ENCODE measurements around the gene SLC38A1.
"Not testable (repeated sequence)": the region's sequence is repeated elsewhere in the genome, so short reads cannot be mapped to it uniquely, and the experiment has no call there.

SLC38A1 gene

GRCh38 chr12:46263140-46264016, 5.5 kb downstream of the SLC38A1 start:
- no peak for DNase-seq

GRCh38 chr12:46261646-46262045, 7.2 kb downstream of the SLC38A1 start:
- no peak for DNase-seq

- no peak for DNase-seq
Measured at GRCh38 chr12:46260913-46261476, 7.8 kb downstream of the SLC38A1 start.

DNA sequence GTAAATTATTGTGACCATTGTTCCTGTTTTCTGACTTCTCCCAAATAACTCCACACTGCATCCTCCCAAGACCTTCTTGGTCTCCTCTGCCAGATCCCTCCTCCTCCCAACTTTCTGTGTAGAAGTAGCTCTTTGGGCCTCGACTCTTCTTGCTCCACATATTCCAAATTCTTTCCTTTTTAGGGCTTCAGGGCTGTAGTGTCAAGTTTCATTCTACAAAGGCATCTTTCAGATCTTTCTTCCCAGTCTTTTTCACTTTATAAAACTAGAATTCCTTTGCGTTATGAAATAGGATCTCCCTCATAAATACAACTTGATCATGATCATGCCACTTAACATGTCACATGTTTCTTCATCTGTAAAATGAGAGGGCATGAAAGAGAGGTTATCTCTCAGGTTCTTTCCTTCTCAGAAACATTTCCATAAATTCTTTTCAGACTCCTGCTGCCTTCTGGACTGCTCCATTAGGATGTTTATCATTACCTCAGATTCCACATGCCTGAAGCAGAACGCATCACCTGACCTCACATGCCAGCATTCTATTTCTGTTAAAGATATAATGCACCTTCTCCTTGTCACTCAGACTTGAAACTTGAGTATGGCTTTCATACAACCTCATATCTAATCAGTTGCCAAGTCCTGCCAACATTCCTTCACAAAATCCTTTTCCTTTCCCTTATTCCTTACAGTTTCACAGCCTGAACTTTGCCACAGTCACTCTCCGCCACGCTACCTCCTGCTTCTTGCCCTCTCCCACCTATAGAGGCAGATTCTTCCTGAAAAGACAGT, 8.5 kb downstream of the SLC38A1 start:
- DNase-seq: no peak

- no peak for DNase-seq
Measured at GRCh38 chr12:46259713-46260112, 9.1 kb downstream of the SLC38A1 start.

DNA sequence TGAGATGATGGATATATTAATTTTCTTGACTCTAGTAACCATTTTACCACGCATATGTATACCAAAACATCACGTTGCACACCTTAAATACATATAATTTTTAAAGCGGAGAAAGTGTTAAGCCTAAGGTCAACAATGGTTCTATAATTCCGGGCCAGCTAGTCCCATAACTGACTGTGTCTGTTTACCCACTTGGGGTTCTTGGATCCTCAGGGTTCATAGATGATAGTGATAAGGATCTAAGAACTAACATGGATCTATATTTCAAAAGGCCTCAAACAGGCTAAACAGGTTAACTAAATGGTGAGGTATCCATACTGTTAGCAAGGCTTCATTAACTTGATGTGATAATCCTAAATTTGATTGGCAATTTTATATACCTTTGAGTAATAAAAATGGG, 9.8 kb downstream of the SLC38A1 start:
- DNase-seq: no peak

GRCh38 chr12:46258129-46258528, 10.7 kb downstream of the SLC38A1 start:
- DNase-seq: no peak

- DNase-seq: no peak
Measured at GRCh38 chr12:46256942-46257341, 11.9 kb downstream of the SLC38A1 start.

GRCh38 chr12:46253544-46254162, 15.2 kb downstream of the SLC38A1 start:
- DNase-seq: no peak

DNA sequence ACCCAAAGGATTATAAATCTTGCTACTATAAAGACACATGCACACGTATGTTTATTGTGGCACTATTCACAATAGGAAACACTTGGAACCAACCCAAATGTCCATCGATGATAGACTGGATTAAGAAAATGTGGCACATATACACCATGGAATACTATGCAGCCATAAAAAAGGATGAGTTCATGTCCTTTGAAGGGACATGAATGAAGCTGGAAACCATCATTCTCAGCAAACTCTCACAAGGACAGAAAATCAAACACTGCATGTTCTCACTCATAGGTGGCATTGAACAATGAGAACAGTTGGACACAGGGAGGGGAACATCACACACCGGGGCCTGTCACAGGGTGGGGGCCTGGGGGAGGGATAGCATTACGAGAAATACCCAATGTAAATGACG, 16.8 kb downstream of the SLC38A1 start:
- not testable (repeated sequence) for DNase-seq

GRCh38 chr12:46249960-46250359, 18.9 kb downstream of the SLC38A1 start:
- not testable (repeated sequence) for DNase-seq

DNA sequence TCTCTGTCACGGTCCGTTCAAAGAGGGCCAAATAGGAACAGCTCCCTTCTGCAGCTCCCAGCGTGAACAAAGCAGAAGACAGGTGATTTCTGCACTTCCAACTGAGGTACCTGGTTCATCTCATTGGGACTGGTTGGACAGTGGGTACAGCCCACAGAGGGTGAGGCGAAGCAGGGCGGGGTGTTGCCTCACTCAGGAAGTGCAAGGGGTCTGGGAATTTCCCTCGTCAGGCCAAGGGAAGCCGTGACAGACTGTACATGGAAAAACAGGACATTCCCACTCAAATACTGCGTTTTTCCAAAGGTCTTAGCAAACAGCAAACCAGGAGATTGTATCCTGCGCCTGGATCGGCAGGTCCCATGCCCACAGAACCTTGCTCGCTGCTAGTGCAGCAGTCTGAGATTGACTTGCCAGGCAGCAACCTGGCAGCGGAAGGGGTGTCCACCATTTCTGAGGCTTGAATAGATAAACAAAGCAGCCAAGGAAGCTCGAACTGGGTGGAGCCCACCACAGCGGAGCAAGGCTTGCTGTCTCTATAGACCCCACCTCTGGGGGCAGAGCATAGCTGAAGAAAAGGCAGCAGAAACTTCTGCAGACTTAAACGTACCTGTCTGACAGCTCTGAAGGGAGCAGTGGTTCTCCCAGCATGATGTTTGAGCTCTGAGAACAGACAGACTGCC, 22.7 kb downstream of the SLC38A1 start:
- no peak for DNase-seq

GRCh38 chr12:46244997-46245396, 23.8 kb downstream of the SLC38A1 start:
- no peak for DNase-seq

GRCh38 chr12:46244273-46244915, 24.4 kb downstream of the SLC38A1 start:
- no peak for DNase-seq

DNA sequence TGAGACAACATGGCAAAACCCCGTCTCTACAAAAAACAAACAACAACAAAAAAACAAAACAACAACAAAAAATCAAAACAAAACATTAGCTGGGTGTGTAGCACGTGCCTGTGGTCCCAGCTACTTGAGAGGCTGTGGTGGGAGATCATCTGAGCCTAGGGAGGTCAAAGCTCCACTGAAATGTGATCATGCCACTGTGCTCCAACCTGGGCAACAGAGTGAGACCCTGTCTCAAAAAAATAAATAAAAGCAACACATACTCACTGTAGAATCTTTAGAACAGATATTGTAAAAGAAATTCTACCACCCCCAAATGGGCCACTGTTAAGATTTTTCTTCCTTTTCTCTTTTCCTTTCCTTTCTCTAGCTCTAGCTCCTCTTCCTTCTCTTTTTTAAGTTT, 26.3 kb downstream of the SLC38A1 start:
- DNase-seq: no peak

- DNase-seq: no peak
Measured at GRCh38 chr12:46240436-46240835, 28.4 kb downstream of the SLC38A1 start.

DNA sequence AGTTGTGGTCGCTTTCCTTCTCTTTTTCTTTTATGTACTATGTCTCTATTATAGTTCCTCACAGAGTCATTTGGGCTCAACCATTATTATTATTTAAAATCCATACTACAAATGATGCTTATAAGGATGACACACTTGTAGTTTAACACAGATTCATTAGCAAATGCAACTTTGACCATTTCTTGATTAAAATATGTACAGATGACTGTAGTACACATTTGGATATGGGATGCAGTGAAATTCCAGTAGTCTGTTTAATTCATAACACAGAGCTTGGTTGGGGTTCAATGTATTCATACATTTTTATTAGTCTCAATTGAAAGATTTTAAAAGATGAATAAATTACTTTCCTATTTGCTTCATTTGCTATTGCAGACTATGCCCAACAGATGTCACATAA, 30.0 kb downstream of the SLC38A1 start:
- DNase-seq: no peak

DNA sequence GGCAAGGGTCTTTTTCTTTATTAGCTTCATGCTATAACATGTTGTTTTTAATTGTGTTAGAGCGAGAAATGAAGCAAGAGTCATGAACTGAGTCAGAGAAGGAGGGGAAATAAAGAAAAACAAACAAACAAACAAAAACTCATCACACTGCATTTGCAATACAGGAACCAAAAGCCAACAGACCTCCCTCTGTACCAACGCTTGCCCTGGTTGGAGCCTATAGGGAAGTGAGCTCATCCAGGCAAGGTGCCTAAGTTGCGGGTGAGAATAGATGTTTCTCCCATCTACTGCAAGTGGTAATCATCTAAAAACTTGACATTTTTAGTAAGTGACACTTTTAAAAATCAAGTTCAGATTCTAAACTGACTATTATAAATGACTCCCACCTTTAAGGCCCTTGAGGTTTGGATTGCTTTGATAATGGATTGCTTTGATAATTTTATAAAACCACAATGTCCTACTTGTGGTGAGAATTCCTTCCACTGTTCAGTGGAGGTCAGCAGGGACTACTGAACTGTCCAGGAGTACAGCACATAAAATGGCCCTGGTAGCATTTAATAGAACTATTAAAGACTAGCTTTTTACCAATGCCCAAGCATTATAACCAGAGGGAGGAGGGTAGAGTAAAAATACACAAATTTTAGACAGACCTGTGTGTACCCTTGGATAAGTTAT, 31.3 kb downstream of the SLC38A1 start:
- DNase-seq: no peak

GRCh38 chr12:46234000-46234399, 34.8 kb downstream of the SLC38A1 start:
- DNase-seq: no peak

DNA sequence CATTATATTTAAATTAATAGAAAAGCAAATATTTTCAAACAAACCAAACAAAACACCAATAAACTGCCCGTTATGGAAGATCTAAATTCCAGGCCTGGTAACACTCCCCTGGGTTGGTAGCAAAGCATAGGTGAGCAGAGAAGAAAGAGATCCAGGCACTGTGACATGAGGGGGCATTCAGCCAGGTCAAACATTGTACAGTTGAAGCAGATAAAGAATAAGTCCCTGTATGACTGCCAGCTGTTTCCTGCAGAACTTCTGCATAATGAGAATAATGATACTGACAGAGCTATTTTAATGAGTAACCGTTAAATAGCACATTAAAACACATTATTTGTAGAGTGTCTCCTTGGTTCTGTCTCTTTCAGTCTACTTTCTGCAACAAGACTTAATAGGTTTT, 35.4 kb downstream of the SLC38A1 start:
- no peak for DNase-seq

- DNase-seq: no peak
Measured at GRCh38 chr12:46230983-46231382, 37.9 kb downstream of the SLC38A1 start.

- DNase-seq: no peak
Measured at GRCh38 chr12:46230306-46230705, 38.5 kb downstream of the SLC38A1 start.

All from activated CD4-positive, CD25-positive, alpha-beta regulatory T cell (primary cell).